OCI-LY7 (cell line): ENCODE results near the gene MAGEA8. TPM values are rescaled to one million over a fixed set of nuclear protein-coding genes. Genes with fewer than 3 reads are reported as not detected.

Source experiments
- BruUV-seq: library from RNA; stranded (reverse); fragments of 400-500 nt; replicated peaks from 2 replicates; lab custom pipeline; 2021; lab: Mats Ljungman, UMichigan
- CTCF ChIA-PET: fragments of 300-600 bp; sonication (Branson Sonifier 250); formaldehyde crosslinking; loops from one replicate; lab custom pipeline; 2022; ENCODE audit warnings: antibody characterized with exemption; ENCODE audit not compliant: unreplicated experiment; lab: Charles Lee
- POLR2A ChIA-PET: fragments of 300-600 bp; sonication (Branson Sonifier 250); formaldehyde crosslinking; loops from one replicate; lab custom pipeline; 2022; ENCODE audit warnings: antibody characterized with exemption; lab: Charles Lee
- DNase-seq: peaks from one replicate; pipeline ENCODE4 v3.0.0-alpha.2; 2015; ENCODE audit warnings: low spot score
- H2AFZ ChIP-seq: fragments of 200-600 bp; sonication (generic), shearing (Covaris generic); 2 replicates; pipeline ENCODE4 v1.6.1; 2014; ENCODE audit warnings: mild to moderate bottlenecking, antibody characterized with exemption, low read length, moderate library complexity
- H3K27ac ChIP-seq: fragments of 200-600 bp; sonication (generic); 2 replicates; pipeline ENCODE4 v1.5.1; 2014; ENCODE audit warnings: mixed run types, low read depth, mild to moderate bottlenecking, moderate library complexity, low read length, inconsistent platforms; ENCODE audit not compliant: poor library complexity, severe bottlenecking
- H3K36me3 ChIP-seq: fragments of 200-600 bp; sonication (generic); 2 replicates; pipeline ENCODE4 v1.6.1; 2014; ENCODE audit warnings: mild to moderate bottlenecking, antibody characterized with exemption, low read length, moderate library complexity, mixed read lengths; ENCODE audit not compliant: insufficient read depth
- H3K4me1 ChIP-seq: fragments of 200-600 bp; sonication (generic); 2 replicates; pipeline ENCODE4 v1.5.1; 2014; ENCODE audit warnings: mild to moderate bottlenecking, low read length; ENCODE audit not compliant: insufficient read depth, poor library complexity, severe bottlenecking
- H3K4me2 ChIP-seq: fragments of 200-600 bp; sonication (generic); 2 replicates; pipeline ENCODE4 v1.6.1; 2014; ENCODE audit warnings: mild to moderate bottlenecking, low read length
- H3K4me3 ChIP-seq: fragments of 200-600 bp; sonication (generic); 2 replicates; pipeline ENCODE4 v1.5.1; 2014; ENCODE audit warnings: mild to moderate bottlenecking, low read depth, low read length; ENCODE audit not compliant: poor library complexity, severe bottlenecking
- H3K79me2 ChIP-seq: fragments of 200-600 bp; sonication (generic); 2 replicates; pipeline ENCODE4 v1.6.1; 2016; ENCODE audit warnings: low read depth, mild to moderate bottlenecking, low read length, moderate library complexity, mixed read lengths; ENCODE audit not compliant: insufficient read depth
- H3K9me2 ChIP-seq: fragments of 200-600 bp; sonication (generic); 2 replicates; pipeline ENCODE4 v1.6.1; 2016; ENCODE audit warnings: mild to moderate bottlenecking, low read length, mixed read lengths; ENCODE audit not compliant: insufficient read depth
- H3K9me3 ChIP-seq: fragments of 200-600 bp; sonication (generic); 2 replicates; pipeline ENCODE4 v1.6.1; 2014; ENCODE audit warnings: mild to moderate bottlenecking, mixed run types, low read length, mixed read lengths
- H4K20me1 ChIP-seq: fragments of 200-600 bp; sonication (generic); 2 replicates; pipeline ENCODE4 v1.6.1; 2014; ENCODE audit warnings: mild to moderate bottlenecking, antibody characterized with exemption, low read length, moderate library complexity, mixed read lengths; ENCODE audit not compliant: insufficient read depth
- EZH2phosphoT487 ChIP-seq: fragments of 200-600 bp; sonication (generic); IDR thresholded peaks from 2 replicates; pipeline ENCODE4 v1.6.1; 2018; ENCODE audit warnings: low read depth, borderline replicate concordance, mild to moderate bottlenecking, mixed run types, antibody characterized with exemption, low read length, moderate library complexity, mixed read lengths
- intact Hi-C: fragments of 100-400 bp; cut with micrococcal nuclease; formaldehyde crosslinking; loops from one replicate; pipeline ENCODE4 v1.10.0; 2022; ENCODE audit not compliant: unreplicated experiment
- total RNA-seq, 2 experiments: library from RNA; depleted of rRNA in 1 of 2; stranded (reverse); fragments of >200 nt in 1 of 2; shearing (Covaris generic) in 1 of 2; gene quantifications; 2 replicates each; pipeline ENCODE4 v1.2.3, GENCODE V29; 2014 to 2022
- TF ChIP-seq, protein P1 (sequence below): fragments of 200-600 bp; sonication (generic); conservative IDR thresholded peaks from 2 replicates; pipeline ENCODE4 v1.5.1; 2014; ENCODE audit warnings: mild to moderate bottlenecking, antibody characterized with exemption, low read length, moderate library complexity, mixed read lengths

MAGEA8 gene
- total RNA-seq, 2 experiments from 2014 or later: not detected

DNA sequence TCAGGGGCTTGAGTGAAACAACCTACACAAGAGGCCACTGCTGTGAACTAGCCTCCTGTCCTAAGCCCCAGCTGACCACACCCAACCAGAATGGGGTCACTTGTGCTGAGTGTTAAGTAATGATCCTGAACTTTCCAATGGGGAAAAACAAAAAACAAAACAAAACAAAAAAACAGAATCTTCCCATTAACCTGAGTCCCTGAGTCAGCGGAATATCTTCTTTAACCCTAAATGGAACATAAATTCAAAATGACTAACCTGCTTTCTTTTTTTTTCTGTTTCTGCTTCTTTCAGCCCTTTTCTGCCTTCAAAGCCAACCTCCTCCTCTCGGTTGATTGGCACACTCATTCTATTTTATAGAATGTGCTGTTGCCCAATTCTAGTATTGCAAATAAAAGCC is 31.2 kb upstream of the MAGEA8 start:
- Histone ChIP-seq H2AFZ (no peak overlapping the region), H3K27ac (no peak overlapping the region), H3K9me2 (no peaks in the 10 kb centered on the region), H3K79me2 (no peaks in the 10 kb centered on the region), H3K4me1 (no peaks in the 10 kb centered on the region), H3K4me3 (no peak overlapping the region), H4K20me1 (no peaks in the 10 kb centered on the region), H3K4me2 (no peak overlapping the region), H3K9me3 (no peaks in the 10 kb centered on the region), H3K36me3 (no peaks in the 10 kb centered on the region)
- POLR2A ChIA-PET: no interaction called here
- no TSS peak for BruUV-seq
- intact Hi-C loops: no loop called here
- TF ChIP-seq, protein P1, sequence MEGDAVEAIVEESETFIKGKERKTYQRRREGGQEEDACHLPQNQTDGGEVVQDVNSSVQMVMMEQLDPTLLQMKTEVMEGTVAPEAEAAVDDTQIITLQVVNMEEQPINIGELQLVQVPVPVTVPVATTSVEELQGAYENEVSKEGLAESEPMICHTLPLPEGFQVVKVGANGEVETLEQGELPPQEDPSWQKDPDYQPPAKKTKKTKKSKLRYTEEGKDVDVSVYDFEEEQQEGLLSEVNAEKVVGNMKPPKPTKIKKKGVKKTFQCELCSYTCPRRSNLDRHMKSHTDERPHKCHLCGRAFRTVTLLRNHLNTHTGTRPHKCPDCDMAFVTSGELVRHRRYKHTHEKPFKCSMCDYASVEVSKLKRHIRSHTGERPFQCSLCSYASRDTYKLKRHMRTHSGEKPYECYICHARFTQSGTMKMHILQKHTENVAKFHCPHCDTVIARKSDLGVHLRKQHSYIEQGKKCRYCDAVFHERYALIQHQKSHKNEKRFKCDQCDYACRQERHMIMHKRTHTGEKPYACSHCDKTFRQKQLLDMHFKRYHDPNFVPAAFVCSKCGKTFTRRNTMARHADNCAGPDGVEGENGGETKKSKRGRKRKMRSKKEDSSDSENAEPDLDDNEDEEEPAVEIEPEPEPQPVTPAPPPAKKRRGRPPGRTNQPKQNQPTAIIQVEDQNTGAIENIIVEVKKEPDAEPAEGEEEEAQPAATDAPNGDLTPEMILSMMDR: no peak
- no peak for TF ChIP-seq EZH2phosphoT487
- DNase-seq: no peak
- CTCF ChIA-PET: no interaction called here

DNA sequence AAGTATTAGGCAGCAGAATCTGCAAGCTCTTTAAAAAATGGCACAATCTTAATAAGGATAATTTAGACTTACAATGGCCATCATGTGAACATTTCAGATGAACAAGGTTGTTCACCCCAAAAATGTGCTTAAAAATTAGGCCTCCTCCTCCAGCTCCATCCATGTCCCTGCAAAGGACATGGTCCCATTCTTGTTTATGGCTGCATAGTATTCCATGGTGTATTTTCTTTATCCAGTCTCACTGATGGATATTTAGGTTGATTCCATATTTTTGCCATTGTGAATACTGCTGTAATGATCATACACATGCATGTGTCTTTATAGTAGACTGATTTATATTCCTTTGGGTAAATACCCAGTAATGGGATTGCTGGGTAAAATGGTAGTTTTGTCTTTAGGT is 29.1 kb upstream of the MAGEA8 start:
- H3K36me3 ChIP-seq: no peaks in the 10 kb centered on the region
- H3K4me3 ChIP-seq: no peak overlapping the region
- no peaks in the 10 kb centered on the region for H4K20me1 ChIP-seq
- no peaks in the 10 kb centered on the region for H3K9me2 ChIP-seq
- H3K4me2 ChIP-seq: no peak overlapping the region
- ChIA-PET CTCF (no interaction called here), POLR2A (no interaction called here)
- intact Hi-C loops: no loop called here
- TF ChIP-seq EZH2phosphoT487: no peak
- TF ChIP-seq, protein P1: no peak
- no peak for DNase-seq
- H3K27ac ChIP-seq: no peak overlapping the region
- BruUV-seq: no TSS peak
- no peaks in the 10 kb centered on the region for H3K9me3 ChIP-seq
- no peaks in the 10 kb centered on the region for H3K79me2 ChIP-seq
- no peak overlapping the region for H2AFZ ChIP-seq
- no peaks in the 10 kb centered on the region for H3K4me1 ChIP-seq

DNA sequence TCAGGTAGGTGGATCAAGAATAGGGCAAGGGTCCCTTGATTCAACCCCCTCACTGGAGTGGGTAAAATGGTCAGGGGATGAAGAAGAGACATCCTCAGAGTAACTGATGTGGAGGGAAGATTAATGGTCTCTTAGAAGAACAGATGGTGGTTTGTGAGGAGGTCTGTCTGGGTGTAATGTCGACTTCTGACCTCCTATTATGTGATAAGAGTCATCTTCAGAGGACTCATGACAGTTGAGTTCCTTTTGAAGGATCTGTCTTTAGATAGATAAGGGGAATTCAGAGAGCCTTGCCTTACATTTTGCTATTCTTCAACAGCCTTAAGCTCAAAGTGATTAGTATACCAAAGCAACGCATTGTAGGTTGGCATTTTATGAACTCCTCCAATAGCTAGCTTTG is 27.1 kb upstream of the MAGEA8 start:
- H3K9me3 ChIP-seq: no peaks in the 10 kb centered on the region
- POLR2A ChIA-PET: no interaction called here
- H3K36me3 ChIP-seq: no peaks in the 10 kb centered on the region
- no peaks in the 10 kb centered on the region for H3K9me2 ChIP-seq
- no peak for DNase-seq
- no peak for TF ChIP-seq EZH2phosphoT487
- H3K4me2 ChIP-seq: no peak overlapping the region
- no peaks in the 10 kb centered on the region for H3K4me1 ChIP-seq
- CTCF ChIA-PET: no interaction called here
- no TSS peak for BruUV-seq
- no peak overlapping the region for H3K4me3 ChIP-seq
- H2AFZ ChIP-seq: no peak overlapping the region
- intact Hi-C loops: no loop called here
- H4K20me1 ChIP-seq: no peaks in the 10 kb centered on the region
- H3K79me2 ChIP-seq: no peaks in the 10 kb centered on the region
- no peak overlapping the region for H3K27ac ChIP-seq
